NCI-H1105 treated with DMSO at 0.1 percent for 48 hours (cell line): ENCODE measurements around the gene ALG3.
"Not testable (repeated sequence)": the region's sequence is repeated elsewhere in the genome, so short reads cannot be mapped to it uniquely, and the experiment has no call there.

Experiments
- DNase-seq: peaks from one replicate; lab custom pipeline; 2025; lab: John Stamatoyannopoulos, UW

ALG3 gene

GRCh38 chr3:184248454-184249411 is at the start of gene ALG3:
ALG3 (minus strand) TSS chr3:184248962; CDS start chr3:184248940, 22 bp downstream.
- peak; percentile 82 for DNase-seq

GRCh38 chr3:184296616-184297015 is 47.9 kb upstream of the ALG3 start:
- DNase-seq, result no peak

DNA sequence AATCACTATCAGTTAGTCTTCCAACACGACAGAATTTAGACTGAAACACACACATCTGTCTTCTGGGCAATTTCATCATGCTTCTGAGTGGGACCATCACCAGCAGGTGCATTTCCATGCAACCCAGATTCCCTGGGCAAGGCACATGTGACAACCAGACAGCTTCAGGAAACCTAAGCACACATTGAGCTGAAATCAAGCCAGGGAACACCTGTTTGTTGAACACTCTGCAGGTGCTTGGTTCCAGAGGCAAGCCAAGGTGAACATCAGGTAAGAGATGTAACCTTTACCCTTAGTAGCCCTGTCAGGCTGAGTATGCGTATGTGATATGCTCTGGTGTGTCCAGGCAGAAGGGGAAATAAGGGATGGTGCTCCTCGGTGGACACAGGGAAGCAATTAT is 47.0 kb upstream of the ALG3 start:
- no peak for DNase-seq

DNA sequence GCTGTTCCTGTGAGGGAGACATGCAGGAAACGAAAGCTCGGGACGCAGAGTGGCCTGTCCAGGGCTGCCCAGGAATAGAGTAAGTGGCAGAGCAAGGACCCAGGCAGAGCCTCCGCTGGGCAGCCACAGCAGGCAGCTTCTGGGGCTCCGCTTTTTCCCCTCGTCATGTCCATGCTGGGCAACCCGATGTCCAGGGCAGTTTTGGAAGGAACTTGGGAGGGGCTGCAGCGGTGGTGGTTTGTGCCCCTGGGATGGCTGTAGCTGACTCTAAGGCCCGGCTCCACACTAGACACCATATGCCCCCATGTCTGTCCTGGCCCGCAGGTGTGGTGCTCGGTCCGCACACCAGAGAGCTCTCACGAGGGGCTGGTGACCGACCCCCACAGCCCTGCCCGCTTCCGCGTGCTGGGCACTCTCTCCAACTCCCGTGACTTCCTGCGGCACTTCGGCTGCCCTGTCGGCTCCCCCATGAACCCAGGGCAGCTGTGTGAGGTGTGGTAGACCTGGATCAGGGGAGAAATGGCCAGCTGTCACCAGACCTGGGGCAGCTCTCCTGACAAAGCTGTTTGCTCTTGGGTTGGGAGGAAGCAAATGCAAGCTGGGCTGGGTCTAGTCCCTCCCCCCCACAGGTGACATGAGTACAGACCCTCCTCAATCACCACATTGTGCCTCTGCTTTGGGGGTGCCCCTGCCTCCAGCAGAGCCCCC is 43.1 kb upstream of the ALG3 start:
- no peak for DNase-seq

DNA sequence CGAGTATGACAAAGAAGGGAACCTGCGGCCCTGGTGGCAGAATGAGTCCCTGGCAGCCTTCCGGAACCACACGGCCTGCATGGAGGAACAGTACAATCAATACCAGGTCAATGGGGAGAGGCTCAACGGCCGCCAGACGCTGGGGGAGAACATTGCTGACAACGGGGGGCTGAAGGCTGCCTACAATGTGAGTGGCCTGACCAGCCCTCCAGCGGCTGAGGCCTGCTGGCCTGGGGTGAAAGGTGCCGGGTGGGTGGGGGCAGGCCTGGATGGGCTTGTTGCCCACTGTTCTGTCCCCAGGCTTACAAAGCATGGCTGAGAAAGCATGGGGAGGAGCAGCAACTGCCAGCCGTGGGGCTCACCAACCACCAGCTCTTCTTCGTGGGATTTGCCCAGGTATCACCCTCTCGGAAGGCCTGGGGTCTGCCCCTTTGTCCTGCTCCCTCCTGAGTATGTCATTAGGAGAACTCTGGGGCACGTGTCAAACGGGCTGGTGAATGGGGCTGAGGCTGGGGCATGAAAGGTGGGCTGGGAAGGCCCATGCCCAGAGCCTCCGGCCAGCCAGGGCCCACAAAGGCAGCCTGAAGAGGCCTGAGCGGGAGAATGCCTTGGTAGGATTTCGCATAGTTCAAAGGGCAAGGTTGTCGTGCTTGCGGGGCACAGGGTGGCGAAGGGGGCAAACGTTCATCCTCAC is 42.4 kb upstream of the ALG3 start:
- DNase-seq, result no peak

DNA sequence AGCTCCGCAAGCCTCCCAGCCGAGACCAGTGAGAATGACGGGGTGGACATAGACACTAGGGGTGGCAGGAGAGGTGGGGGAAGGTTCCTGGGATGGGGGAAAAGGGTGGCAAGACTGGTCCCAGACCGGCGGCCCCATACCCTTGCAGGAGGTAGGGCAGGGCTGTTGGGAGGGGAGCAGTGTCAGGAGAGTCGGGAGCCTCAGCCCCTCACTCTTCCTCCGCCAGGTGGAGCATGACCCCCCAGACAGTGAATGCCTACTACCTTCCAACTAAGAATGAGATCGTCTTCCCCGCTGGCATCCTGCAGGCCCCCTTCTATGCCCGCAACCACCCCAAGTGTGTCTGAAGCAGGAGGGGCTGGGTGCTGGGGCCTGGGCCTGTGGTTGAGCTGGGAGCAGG is 41.6 kb upstream of the ALG3 start:
- DNase-seq, result no peak

DNA sequence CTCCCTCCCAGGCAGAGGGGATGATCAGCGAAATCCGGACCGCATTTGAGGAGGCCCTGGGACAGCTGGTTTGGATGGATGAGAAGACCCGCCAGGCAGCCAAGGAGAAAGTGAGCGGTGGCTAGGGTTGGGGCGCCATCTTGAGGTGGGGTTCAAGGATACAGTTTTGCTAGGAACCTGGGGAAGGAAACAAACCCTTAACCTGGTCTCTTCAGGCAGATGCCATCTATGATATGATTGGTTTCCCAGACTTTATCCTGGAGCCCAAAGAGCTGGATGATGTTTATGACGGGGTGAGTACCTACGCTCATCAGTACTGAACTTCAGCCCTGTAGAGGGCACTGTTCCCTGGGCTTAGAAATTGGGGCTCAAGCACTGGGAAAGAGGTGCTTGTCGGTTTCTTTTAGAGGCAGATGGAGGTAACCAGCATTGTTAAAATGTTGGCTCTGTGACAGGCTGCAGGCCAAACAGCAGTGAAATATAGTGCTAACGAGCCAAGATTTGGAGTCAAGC is 40.7 kb upstream of the ALG3 start:
- peak; percentile 76 for DNase-seq

DNA sequence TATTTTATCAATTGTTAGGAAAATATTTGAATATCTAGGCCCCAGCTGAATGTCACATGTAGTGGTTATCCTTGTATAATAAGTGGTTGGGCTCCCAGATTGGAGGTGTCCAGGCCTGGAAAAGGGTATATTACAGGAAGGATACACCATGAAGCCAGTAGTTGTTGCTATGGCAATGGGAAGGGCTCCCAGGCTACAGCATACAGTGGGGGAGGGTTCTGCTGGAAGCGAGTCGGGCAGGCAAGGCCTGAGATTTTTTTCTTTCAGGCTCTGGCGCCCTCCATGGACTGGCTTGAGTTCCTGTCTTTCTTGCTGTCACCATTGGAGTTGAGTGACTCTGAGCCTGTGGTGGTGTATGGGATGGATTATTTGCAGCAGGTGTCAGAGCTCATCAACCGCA is 35.9 kb upstream of the ALG3 start:
- peak; percentile 93 for DNase-seq

GRCh38 chr3:184283681-184284080 is 34.9 kb upstream of the ALG3 start:
- DNase-seq, result no peak

GRCh38 chr3:184282941-184283340 is 34.2 kb upstream of the ALG3 start:
- DNase-seq, result no peak

DNA sequence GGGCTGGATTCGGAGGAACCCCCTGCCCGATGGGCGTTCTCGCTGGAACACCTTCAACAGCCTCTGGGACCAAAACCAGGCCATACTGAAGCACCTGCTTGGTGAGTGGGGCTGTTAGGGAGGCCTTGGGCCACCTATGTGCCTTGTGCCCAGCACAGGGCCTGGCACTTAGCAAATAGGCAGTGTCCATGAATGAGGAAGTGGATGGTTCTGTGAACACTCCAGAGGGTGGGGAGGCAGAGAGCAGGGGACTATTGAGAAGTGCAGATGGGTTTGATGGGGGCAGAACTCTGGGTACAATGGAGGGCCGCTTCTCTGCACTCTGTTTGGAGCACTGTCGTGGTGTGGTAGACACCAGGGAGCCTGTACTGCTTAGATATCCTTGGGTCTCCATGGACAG is 28.6 kb upstream of the ALG3 start:
- no peak for DNase-seq

- DNase-seq, result no peak
These were observed 27.5 kb upstream of the ALG3 start, which contains the start of gene ECE2 for GRCh38 chr3:184275961-184276910. ECE2 (plus strand) TSS chr3:184276022; CDS start chr3:184276154, 132 bp downstream.

- DNase-seq, result no peak
These were observed 26.6 kb upstream of the ALG3 start for GRCh38 chr3:184275381-184275701.

- DNase-seq, result no peak
These were observed 23.5 kb upstream of the ALG3 start for GRCh38 chr3:184272269-184272668.

DNA sequence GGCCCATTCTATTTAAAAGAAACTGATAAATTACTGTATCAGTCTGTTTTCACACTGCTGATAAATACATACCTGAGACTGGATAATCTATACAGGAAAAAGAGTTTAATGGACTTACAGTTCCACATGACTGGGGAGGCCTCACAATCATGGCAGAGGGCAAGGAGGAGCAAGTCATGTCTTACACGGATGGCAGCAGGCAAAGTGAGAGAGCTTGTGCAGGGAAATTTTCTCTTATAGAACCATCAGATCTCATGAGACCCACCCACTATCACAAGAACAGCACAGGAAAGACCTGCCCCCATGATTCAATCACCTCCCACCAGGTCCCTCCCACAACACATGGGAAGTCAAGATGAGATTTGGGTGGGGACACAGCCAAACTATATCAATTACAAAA is 18.5 kb upstream of the ALG3 start:
- not testable (repeated sequence) for DNase-seq

- no peak for DNase-seq
These were observed 14.0 kb upstream of the ALG3 start for GRCh38 chr3:184262764-184263179.

DNA sequence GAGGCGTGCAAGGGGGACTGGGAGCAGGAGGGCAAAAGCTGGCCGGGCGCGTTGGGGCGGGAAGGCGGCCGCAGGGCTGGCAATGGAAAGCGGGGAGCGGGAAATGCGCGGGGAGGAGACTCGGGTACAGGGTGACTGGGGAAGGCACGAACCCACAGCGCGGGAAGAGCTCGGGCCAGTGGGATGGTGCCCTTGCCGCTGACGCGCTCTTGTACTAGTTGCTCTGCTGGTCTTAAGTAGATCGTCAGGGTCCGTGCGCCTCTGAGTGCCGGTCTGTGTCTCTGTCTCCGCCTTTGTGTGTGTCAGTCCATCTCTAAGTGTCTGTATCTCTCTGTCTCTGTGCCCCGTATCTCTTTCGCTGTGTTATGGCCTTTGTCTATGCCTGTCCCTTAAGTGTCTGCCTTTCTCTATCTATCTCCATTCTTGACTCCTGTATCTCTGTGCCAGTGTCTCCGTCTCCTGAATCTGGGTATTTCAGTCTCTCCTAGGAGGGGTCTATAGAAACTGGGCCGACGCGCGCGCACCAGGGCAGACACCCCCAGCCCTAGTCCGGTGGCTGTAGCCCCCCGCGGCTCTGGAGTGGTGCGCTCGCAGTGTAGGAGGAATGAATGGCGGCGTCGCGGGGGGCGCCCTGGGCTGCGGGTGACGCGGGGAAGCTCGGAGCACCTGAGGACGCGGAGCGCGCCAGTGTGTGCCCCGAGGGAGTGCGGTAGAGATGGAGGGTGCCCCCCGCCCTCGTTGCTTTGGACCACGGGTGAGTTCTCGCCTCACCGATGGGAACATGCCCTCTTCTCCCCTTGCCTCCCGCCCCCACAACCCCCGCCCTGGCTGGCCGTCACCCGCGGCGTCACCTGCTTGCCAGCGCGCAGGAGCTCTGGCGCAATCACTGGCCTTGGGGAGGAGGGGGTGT is 13.3 kb upstream of the ALG3 start:
- peak; percentile 77 for DNase-seq

GRCh38 chr3:184261270-184261853 is 12.6 kb upstream of the ALG3 start, which contains the start of gene CAMK2N2:
CAMK2N2 (minus strand) TSS chr3:184261553; CDS start chr3:184261285, 268 bp downstream.
- DNase-seq, result peak; percentile 97

GRCh38 chr3:184260724-184261269 is 12.0 kb upstream of the ALG3 start:
- peak; percentile 53 for DNase-seq
